Measurements from ENCODE around the gene FOXO3. TPM values are rescaled to one million over a fixed set of nuclear protein-coding genes. Genes with fewer than 3 reads are reported as not detected.

FOXO3 gene
- total RNA-seq, 6 experiments from 2014 or later, result 21.1 to 28.9 (median 24.2) TPM

DNA sequence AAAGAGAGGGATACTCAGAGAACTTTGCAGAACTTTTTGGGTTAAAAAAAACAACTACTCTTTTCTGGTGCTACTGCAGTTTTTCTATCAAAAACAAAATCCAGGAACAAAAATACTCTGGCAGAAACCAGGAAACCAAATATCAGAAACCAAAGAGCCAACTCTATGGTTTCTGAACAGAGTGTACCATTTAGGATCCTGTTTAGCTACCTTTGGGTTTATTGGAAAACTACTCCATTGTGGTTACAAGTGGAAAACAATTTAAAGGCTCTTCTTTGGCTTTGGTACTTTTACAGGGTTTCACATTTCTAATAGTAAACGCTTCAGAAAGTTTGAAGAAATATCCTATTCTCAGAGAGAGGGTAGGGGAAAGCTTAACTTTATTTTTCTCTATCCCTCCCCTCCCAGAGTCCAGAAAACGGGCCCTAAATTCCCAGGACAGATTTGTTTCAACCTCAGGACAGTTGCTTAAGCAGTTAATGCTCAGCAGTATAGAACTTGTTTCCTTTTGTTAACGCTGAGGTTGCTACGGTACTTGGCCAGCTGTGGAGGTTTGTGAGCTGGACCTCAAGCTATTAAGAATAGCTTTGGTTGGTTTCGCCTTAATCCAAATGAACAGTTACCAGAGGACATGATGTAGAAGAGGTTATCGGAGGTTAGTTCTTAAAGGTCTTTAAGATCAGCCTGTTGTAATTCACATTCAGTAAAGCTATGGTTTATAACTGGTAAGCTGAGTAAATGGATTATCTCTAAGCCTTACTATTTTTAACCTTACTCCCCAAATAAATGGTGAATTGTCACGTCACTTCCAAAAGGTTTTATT, 47.9 kb downstream of the FOXO3 start:
- Mint-ChIP-seq H3K27ac (peak overlapping the region; percentile 79), H3K27me3 (ENCODE audit: insufficient read depth) (no peaks in the 10 kb centered on the region; the same call in 1 of the 2 replicates), H3K36me3 (ENCODE audit: low read depth) (peaks cover 9% of the 10 kb centered on the region), H3K4me1 (ENCODE audit: low read depth) (peaks cover 50% of the 10 kb centered on the region), H3K9me3 (no peaks in the 10 kb centered on the region), H3K4me3 (peak overlapping the region; percentile 58)
- TF ChIP-seq, protein P1, sequence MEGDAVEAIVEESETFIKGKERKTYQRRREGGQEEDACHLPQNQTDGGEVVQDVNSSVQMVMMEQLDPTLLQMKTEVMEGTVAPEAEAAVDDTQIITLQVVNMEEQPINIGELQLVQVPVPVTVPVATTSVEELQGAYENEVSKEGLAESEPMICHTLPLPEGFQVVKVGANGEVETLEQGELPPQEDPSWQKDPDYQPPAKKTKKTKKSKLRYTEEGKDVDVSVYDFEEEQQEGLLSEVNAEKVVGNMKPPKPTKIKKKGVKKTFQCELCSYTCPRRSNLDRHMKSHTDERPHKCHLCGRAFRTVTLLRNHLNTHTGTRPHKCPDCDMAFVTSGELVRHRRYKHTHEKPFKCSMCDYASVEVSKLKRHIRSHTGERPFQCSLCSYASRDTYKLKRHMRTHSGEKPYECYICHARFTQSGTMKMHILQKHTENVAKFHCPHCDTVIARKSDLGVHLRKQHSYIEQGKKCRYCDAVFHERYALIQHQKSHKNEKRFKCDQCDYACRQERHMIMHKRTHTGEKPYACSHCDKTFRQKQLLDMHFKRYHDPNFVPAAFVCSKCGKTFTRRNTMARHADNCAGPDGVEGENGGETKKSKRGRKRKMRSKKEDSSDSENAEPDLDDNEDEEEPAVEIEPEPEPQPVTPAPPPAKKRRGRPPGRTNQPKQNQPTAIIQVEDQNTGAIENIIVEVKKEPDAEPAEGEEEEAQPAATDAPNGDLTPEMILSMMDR (IDR thresholded peaks at IDR 0.05), result no peak
- peak; percentile 26 for DNase-seq

DNA sequence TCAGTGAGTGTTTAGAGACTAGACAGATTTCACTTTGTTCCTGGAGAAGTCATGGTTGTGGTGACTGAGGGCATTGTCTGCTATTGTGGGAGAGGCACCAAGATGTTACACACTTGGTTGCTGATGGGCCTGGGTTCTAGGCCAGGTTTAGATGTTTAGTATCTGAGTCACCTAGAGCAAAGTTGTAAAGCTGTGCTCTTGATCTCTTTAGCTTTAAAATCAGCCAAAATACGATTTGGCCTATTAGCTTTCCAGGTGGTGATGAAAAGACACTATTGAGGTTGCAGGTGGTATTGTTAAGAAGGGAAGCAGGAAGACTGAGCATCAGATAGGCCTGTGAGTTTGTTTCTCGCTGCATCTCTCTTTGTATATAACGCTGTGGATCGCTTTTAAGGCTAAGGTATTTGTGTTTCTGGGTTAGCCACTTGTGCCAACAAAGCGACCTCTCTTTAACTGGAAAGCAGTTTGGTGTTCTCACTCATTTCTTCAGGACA, 48.6 kb downstream of the FOXO3 start:
- H3K27me3 Mint-ChIP-seq (ENCODE audit: insufficient read depth), result peaks cover under 1% of the 10 kb centered on the region; the same call in 1 of the 2 replicates
- H3K9me3 Mint-ChIP-seq, result no peaks in the 10 kb centered on the region
- TF ChIP-seq, protein P1 (IDR thresholded peaks at IDR 0.05), result no peak
- peaks cover 9% of the 10 kb centered on the region for H3K36me3 Mint-ChIP-seq (ENCODE audit: low read depth)
- peak overlapping the region; percentile 79 for H3K27ac Mint-ChIP-seq
- peak overlapping the region; percentile 11 for H3K4me3 Mint-ChIP-seq
- peak; percentile 63 for DNase-seq
- H3K4me1 Mint-ChIP-seq (ENCODE audit: low read depth), result peaks cover 57% of the 10 kb centered on the region

DNA sequence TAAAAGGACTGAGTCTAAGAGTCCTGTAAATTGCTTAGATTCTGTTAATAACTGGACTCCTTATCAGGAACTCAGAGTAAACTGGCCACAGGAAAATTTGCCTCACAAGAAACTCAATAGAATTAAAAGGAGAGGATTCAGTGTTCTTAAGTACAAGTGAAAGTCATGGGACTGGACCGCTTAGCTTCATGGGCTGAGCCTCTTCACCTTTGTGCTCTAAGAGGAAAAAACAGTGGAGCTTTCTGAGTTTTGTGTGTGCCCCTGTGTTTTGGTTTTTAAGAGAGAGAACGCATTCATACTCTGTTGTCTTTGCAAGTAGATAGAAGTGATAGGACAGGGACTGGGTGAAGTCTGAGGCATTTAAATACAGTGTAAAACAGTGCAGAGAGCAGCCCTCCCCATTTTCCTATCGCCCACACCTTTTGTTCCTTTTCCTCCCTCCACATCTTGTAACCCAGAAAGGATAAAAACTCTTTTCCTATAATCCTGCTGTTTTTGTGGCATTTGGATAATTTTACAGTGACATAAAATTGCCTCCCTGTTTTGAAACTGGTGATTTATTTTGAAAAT, 49.6 kb downstream of the FOXO3 start:
- 0 out of 2 replicates have a peak, but pooled peaks cover 1% of the 10 kb centered on the region for H3K27me3 Mint-ChIP-seq (ENCODE audit: insufficient read depth)
- H3K4me1 Mint-ChIP-seq (ENCODE audit: low read depth), result peaks cover 66% of the 10 kb centered on the region
- H3K27ac Mint-ChIP-seq, result no peak overlapping the region
- no peaks in the 10 kb centered on the region for H3K9me3 Mint-ChIP-seq
- no peak overlapping the region for H3K4me3 Mint-ChIP-seq
- TF ChIP-seq, protein P1 (IDR thresholded peaks at IDR 0.05), result no peak
- peaks cover 9% of the 10 kb centered on the region for H3K36me3 Mint-ChIP-seq (ENCODE audit: low read depth)
- DNase-seq, result no peak

DNA sequence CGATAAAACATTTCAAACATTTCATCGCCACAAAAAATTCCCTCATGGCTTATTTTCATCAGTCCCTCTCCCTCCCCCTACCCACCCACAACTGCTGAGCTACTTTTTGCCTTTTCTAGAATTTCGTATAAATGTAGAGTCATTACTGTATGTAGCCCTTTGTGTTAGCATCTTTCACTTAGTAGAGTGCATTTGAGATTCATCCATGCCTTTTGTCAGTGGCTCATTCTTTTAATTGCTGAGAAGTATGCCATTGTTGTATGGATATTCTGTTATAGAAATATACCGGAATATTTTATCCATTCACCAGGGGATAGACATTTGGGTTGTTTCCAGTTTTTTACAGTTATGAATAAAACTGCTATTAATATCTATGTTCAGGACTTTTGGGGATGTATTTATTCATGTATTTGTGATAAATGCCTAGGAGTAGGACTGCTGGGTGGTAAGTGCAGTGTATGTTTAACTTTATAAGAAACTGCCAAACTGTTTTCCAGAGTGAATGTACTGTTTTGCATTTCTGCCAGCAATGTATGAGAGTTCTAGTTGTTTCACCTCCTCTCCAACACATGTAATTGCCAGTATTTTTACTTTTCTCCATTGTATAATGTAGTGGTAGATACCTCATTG, 50.4 kb downstream of the FOXO3 start:
- Mint-ChIP-seq H3K4me3 (no peak overlapping the region), H3K4me1 (ENCODE audit: low read depth) (peaks cover 64% of the 10 kb centered on the region), H3K36me3 (ENCODE audit: low read depth) (peaks cover 9% of the 10 kb centered on the region), H3K27ac (no peak overlapping the region), H3K9me3 (no peaks in the 10 kb centered on the region), H3K27me3 (ENCODE audit: insufficient read depth) (0 out of 2 replicates have a peak, but pooled peaks cover 1% of the 10 kb centered on the region)
- no peak for DNase-seq
- TF ChIP-seq, protein P1 (IDR thresholded peaks at IDR 0.05), result no peak

DNA sequence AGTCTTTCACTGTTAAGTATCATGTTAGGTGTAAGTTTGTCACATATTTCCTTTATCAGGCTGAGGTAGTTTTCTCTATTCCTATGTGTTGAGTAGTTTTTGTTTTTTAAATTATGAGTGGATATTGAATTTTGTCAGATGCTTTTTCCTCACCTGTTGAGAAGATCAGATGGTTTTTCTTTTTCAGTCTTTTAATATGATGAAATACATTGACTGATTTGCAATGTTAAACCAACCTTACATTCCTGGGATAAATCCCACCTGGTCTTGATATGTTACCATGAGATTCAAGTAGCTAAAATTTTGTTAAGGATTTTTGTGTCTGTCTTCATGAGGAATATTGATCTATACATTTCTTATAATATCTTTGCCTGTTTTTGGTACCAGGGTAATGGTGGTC, 52.1 kb downstream of the FOXO3 start:
- DNase-seq, result no peak
- TF ChIP-seq, protein P1 (IDR thresholded peaks at IDR 0.05), result no peak
- Mint-ChIP-seq H3K9me3 (no peaks in the 10 kb centered on the region), H3K4me1 (ENCODE audit: low read depth) (peaks cover 69% of the 10 kb centered on the region), H3K27me3 (ENCODE audit: insufficient read depth) (0 out of 2 replicates have a peak, but pooled peaks cover 1% of the 10 kb centered on the region), H3K27ac (no peak overlapping the region), H3K4me3 (no peak overlapping the region), H3K36me3 (ENCODE audit: low read depth) (peaks cover 9% of the 10 kb centered on the region)
